C1 segment of cervical spinal cord (tissue), 14 donors: ENCODE measurements around the gene PGAP6.
A peak's percentile ranks its signal among the peaks of the same experiment; 100 is the strongest.

Source experiments
- DNase-seq, 14 donors: peaks; one replicate each; lab custom pipeline; 2025; lab: John Stamatoyannopoulos, UW

PGAP6 gene

GRCh38 chr16:401468-402348 lies 19.9 kb upstream of the PGAP6 start, which contains the start of gene DECR2:
Gene DECR2 (plus strand): TSS chr16:401885. CDS start chr16:401964, 79 bp downstream.
- DNase-seq = peak; percentile 60 to 97 (median 92)

GRCh38 chr16:400061-400591 lies 18.3 kb upstream of the PGAP6 start:
- DNase-seq = no peak

- no peak for DNase-seq
Measured at GRCh38 chr16:399340-400019, 17.7 kb upstream of the PGAP6 start.

GRCh38 chr16:398561-399339 lies 17.0 kb upstream of the PGAP6 start:
- DNase-seq = no peak

- DNase-seq = peak in 4 of 14 donors; percentile 12 to 64 (median 34)
Measured at GRCh38 chr16:397736-398332, 16.1 kb upstream of the PGAP6 start.

- DNase-seq = peak in 1 of 14 donors; percentile 31
Measured at GRCh38 chr16:397135-397661, 15.4 kb upstream of the PGAP6 start, which contains the start of gene NME4. Gene NME4 (plus strand): TSS chr16:397199. CDS start chr16:397223, 24 bp downstream.

- DNase-seq = peak in 4 of 14 donors; percentile 15 to 63 (median 22)
Measured at GRCh38 chr16:396605-397004, 14.8 kb upstream of the PGAP6 start.

GRCh38 chr16:396199-396598 lies 14.4 kb upstream of the PGAP6 start:
- DNase-seq = no peak

GRCh38 chr16:392450-393030 lies 10.8 kb upstream of the PGAP6 start:
- no peak for DNase-seq

- DNase-seq = peak in 7 of 14 donors; percentile 8 to 60 (median 24)
Measured at GRCh38 chr16:391885-392335, 10.1 kb upstream of the PGAP6 start.

GRCh38 chr16:389352-389751 lies 7.6 kb upstream of the PGAP6 start:
- DNase-seq = no peak

- DNase-seq = peak in 1 of 14 donors; percentile 75
Measured at GRCh38 chr16:387761-388666, 6.2 kb upstream of the PGAP6 start.

- DNase-seq = peak in 9 of 14 donors; percentile 24 to 59 (median 34)
Measured at GRCh38 chr16:386641-387156, 4.9 kb upstream of the PGAP6 start.

GRCh38 chr16:383326-384051 lies 1.7 kb upstream of the PGAP6 start:
- no peak for DNase-seq

- peak in 3 of 14 donors; percentile 32 to 43 (median 34) for DNase-seq
Measured at GRCh38 chr16:381012-381788, 578 bp downstream of the PGAP6 start.

- DNase-seq = no peak
Measured at GRCh38 chr16:380762-381011, 1.1 kb downstream of the PGAP6 start.

- no peak for DNase-seq
Measured at GRCh38 chr16:379961-380761, 1.6 kb downstream of the PGAP6 start.
